Frontal cortex (tissue), 4 donors: ENCODE measurements around the gene LGALS16. TPM values are rescaled to one million over a fixed set of nuclear protein-coding genes. Genes with fewer than 3 reads are reported as not detected.
"Not testable (repeated sequence)": the region's sequence is repeated elsewhere in the genome, so short reads cannot be mapped to it uniquely, and the experiment has no call there.

Experiments
- DNase-seq, 2 donors: peaks; one replicate each; pipeline ENCODE4 v3.0.0; 2012; ENCODE audit warnings: low spot score in 2 of 2
- FAIRE-seq: peaks from 2 replicates; lab custom pipeline; 2012; peaks lifted over from hg19 to GRCh38; lab: Jason Lieb, UNC
- total RNA-seq: library from RNA; depleted of rRNA; stranded (reverse); fragments of >200 nt; gene quantifications from one replicate; pipeline ENCODE4 v1.2.3, GENCODE V29; 2014
- donor health status: control.
- donor health status: control.
- donor health status: control.

LGALS16 gene
- total RNA-seq, 1 donor from 2014 or later, result not detected

DNA sequence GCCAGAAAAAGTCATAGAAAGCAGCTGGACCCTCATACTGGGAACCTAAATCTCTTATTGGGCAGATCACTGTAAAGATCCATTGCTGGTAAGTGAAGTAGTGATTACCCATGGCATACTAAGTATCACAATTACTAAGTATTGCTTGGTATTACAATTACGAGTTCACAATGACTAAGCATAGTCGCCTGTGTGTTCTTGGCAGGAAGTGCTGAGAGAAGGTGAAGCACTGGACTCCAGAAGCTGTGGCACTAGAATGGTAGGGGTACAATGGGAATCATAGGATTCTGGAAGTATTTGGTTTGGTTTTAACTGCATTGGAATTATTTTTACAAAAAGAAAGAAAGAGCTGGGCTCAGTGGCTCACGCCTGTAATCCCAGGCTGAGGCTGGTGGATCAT lies 20.3 kb downstream of the LGALS16 start:
- DNase-seq, result no peak
- FAIRE-seq, result no peak

DNA sequence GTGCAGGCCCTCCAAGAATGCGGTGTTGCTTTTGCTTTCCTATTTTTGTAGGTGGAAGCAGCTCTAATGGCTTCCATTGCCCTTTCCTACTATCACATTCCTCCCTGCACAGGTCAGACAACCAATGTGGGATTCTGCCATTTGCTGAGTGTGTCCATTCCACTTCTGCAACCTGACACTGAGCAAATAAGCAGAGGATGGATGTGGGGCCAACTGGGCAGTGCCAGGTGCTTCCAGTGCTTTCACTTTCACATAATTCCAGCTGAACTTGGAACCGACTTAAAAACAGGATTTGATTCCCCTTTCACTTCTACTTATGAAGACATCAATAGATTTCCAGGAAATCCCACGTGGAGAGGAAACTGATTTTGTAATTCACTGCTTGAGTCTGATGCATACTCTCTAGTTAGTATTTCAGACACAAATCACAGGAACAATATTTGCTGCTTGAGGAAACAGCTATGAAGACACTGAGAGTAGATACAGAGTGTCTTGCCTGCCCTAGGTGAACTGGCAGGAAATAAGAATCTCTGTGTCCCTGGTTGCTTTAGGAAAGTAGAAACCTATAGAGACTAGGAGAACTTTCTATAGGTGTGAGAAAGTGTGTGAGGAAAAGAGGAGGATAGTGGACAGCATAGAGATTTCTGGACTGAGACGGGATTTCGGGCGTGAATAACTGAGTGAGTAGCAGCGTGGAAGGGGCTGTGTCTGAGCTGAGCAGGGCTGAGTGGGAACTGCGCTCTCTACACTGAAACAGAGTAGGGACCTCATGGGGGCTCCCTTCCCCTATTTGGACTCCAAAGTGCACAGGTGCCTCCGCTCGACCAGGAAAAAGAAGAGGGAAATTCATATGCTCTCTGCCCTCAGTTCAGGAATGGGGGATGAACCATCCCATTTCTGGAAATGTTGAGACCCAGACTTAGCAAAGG lies 22.5 kb downstream of the LGALS16 start:
- DNase-seq (no peak), FAIRE-seq (no peak)

DNA sequence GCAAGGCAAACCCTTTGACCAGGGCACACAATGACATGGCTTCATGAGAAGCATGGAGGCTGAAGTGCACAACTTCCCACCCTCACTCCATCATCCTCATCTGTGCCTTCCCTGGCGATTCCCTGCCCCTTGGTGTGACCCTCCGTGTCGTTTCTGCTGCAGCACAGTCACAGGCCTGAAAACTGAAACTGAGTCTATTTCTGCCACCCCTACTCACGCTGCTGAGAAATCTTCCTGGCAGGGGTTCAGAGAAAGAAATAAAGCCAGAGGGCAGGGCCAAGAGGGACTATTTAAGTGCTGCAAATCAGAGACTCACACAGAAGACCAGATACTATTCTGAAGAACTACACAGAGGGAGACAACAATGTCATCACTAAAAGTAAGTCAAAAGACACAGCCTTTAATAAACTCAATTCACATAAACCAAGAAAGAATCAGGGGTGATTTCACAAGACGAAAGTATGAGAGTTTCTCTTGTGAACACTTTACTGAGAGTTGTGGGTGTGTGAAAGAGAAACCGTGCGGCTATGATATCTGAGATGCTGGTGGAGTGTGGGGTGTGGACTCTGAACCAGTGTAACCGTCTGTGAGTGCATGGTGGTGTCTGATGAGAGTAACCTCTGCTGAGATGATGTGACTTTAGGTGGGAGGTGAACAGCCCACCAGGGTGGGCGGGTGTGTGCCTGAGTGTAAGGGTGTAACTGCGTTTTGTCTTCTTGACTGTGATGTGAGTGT lies 23.5 kb downstream of the LGALS16 start:
- FAIRE-seq (no peak), DNase-seq (no peak)

DNA sequence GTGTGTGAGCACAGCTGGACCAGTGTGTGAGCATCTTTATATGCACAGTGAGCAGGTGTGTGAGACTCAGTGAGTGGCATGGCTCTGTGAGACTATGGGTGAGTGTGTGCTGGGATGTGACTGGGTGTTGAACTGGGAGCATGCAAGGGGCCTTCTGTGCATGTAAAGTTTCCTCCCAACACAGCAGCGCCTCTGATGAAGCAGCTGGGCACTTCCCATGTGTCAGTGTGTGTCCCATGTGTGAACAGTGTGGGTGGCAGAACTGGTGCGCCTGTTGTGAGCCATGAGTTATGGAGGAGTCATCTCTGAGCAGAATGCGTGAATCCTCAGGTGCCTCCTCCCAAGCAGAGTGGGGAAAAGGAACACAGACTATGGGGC lies 24.1 kb downstream of the LGALS16 start:
- DNase-seq, result no peak
- FAIRE-seq, result no peak

DNA sequence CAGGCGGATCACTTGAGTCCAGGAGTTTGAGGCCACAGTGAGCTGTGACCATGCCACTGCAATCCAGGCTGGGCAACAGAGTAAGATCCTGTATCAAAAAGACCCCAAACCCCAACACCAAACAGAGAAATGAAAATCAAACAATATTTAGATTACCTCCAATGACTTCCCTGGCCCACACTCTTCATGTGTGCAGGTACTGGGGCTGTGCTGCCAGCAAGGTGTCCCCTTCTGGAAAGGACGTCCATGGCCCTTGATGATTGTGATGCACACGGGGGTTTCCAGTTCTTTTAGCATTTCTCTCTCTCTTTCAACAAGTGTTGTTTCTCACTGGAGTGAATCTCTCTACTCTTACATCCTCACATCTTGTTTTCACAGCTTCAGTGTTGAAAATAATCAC lies 24.9 kb downstream of the LGALS16 start:
- DNase-seq, result no peak
- FAIRE-seq, result no peak

DNA sequence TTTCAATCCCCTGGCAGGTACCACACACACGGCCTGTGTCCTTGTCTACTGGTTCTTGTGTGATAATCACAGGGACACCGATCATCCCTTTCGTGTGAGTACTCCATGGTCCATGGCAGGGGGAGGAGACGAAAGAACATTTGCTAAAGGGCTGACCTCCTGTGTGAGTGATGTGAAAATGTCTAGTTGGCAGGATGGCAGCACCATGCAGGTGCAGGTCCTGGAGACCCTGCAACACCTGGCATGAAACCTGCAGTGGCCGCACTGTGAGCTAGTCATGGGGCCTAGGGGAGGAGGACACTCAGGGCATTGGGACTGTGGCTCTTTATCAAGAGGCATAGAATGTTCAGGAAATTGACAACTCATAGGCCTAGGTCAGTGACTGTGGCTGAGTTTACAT lies 25.7 kb downstream of the LGALS16 start:
- DNase-seq (no peak), FAIRE-seq (no peak)

DNA sequence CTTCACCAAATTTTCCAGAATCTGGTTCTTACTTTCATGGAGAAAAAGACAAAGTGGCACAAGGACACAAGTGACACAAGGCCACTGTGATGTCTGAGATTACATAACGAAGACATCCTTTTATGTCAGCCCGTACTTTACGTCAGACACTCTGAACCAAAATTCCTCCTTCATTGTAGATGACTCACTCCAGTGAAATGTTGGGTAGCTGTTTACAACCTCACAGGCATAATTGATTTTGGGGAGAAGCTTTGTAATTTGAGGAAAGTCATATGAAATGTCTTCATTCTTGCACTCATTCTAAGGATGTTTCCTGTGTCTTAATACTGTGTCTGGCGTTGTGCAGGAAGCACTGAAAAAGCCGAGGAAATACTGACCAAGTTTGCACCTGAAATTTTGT lies 28.6 kb downstream of the LGALS16 start:
- FAIRE-seq, result no peak

DNA sequence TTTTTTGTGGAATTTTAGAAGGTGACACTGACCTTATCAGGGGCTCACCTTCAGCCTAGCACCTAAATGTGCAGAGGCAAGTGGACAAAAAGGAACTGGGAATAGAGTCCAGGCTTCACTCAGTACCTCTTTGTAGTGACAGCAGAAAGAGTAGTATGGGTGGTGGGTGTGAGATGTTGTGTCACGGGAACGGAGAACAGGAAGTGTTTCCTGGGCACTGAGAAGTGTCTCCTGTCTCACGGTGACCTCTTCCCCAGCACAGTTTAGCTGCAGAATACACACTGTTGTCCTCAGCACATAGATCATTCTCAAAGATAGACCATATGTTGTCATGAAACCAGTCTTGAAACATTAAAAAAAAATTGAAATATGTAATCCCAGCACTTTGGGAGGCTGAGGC lies 31.0 kb downstream of the LGALS16 start:
- no peak for FAIRE-seq
- DNase-seq, result no peak

More for the DNA sequence above, 28.6 kb downstream of the LGALS16 start:
- DNase-seq, result no peak

DNA sequence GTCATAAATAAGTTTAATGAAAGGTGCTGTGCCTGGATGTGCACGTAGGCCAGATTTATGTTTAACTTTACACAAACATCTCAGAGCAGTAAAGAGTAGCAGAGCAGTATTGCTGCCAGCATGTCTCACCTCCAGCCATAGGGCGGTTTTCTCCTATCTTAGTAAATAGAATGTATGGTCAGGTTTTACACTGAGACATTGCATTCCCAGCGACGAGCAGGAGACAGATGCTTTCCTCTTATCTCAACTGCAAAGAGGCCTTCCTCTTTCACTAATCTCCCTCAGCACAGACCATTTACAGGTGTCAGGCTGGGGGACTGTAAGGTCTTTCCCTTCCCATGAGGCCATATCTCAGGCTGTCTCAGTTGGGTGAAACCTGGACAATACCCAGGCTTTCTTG lies 32.9 kb downstream of the LGALS16 start:
- not testable (repeated sequence) for FAIRE-seq, DNase-seq

DNA sequence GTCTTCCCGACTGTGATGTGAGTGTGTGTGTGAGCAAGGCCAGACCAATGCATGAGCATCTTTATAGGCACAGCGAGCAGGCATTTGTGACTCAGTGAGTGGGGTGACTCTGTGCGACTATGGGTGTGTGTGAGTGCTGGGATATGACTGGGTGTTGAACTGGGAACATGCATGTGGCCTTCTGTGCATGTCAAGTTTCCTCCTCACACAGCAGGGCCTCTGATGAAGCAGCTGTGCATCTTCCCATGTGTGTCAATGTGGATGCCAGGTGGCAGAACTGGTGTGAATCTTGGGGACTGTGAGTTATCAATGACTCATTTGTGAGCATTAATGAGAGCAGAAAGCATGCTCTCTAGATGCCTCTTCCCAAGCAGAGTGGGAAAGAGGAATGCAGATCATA lies 36.5 kb downstream of the LGALS16 start:
- DNase-seq (no peak), FAIRE-seq (no peak)

DNA sequence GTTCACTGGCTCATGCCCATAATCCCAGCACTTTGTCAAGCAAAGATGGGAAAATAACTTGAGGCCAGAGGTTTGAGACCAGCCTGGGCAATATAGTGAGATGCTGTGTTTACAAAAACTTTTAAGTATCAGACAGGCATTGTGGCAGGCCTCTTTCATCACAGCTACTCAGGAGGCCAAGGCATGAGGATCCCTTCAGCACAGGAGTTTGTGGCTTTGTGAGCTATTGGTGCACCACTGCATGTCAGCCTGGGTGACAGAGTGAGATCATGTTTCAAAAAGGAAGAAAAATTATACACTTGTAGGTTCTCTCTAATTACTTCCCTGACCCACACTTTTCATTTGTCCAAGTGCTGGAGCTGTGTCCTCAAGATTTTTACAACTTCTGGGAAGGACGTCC lies 37.1 kb downstream of the LGALS16 start:
- DNase-seq (no peak), FAIRE-seq (no peak)

DNA sequence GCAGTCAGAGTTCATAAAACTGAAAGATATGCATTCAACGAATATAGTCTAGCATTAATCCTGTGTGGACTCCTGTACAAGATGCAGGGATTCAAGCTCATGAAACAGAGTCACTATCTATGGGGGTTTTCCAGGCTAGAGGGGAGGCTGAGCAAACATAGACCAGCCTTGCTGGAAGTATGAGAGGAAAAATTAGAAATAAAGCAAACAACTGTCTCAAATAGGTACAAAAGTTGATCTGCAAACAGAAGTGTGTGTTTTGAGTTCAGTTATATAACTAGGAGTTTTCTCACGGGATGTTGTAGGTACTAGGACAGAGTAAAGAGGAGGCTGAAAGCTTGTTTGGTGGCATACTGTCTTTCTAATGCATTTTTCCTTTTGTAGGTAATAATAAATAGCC lies 40.0 kb downstream of the LGALS16 start:
- no peak for FAIRE-seq
- no peak for DNase-seq

DNA sequence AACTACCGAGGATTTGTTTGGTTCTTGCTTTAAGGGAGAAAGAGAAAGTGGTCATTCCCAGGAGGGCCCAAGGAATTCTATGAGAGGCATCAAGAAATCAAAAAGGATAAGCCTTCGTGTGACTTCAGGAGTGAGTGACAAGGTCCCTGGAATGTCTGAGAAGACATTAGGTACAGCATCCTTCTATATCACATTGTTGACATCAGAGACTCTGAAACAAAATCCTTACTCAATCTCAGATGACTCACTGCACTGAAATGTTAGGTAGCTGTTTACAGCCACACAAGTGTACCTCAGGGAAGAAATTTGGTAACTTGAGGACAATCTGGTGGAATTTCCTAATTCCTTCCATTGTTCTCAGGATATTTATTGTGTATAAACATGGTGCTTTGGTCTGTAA lies 40.7 kb downstream of the LGALS16 start:
- FAIRE-seq (no peak), DNase-seq (no peak)

DNA sequence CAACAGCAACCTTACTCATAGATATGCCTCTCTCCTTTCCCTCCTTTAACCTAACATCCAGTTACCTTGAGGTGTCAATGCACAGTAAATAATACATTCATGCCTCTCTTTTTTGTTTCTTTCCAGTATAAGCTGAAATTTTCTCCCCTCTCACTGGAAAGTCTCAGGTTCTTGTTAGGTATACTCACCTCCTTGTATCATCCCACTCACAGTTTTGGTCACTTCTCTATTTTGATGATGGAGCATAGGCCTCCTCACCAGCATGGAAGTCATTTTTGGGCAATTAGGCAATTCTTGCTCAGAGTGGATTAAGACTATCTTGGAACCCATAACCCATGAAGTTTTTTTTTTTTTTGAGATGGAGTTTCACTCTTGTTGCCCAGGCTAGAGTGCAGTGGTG lies 42.8 kb downstream of the LGALS16 start:
- DNase-seq (no peak), FAIRE-seq (no peak)

DNA sequence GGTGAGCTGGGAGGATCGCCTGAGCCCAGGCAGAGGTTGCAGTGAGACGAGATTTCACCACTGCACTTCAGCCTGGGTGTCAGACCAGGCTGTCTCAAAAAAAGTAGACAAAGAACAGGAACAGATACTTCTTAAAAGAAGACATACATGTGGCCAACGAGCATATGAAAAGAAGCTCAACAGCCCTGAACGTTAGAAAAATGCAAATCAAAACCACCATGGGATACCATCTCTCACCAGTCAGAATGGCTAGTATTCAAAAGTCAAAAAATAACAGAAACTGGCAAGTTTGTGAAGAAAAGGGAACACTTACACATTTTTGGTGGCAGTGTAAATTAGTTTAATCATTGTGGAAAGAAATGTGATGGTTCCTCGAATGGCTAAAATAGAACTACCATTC lies 45.6 kb downstream of the LGALS16 start:
- no peak for DNase-seq
- FAIRE-seq, result no peak

DNA sequence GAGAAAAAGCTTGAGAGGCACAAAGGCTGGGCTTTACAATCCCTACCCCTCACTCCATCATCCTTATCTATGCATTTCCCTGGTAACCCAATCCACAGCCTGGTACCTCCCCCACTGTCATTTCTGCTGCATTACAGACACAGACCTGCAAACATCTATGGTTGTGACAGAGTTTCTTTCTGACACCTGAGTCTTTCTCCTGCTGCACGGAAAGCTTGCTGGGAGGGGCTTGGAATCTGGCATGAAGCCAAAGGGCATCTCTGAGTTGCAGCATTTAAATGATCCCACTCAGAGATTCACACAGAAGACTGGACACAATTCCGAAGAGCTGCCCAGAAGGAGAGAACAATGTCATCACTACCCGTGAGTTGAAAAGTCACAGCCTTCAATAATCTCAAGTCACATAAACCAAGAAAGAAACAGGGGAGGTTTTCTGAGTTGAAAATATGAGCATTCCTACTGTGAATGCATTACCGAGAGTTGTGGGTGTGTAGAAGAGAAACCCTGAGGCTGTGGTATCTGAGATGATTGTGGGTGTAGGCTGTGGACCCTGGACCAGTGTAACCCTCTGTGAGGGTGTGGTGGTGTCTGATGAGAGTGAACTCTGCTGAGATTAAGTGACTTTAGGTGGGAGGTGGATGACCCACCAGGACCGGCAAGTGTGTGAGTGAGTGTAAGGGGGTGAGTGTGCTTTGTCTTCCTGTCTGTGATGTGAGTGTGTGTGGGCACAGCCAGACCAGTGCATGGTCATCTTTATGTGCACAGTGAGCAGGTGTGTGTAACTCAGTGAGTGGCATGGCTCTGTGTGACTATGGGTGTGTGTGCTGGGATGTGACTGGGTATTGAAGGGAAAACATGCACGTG lies 48.7 kb downstream of the LGALS16 start, which contains the start of gene LGALS14:
Gene LGALS14 (plus strand): TSS at position 301 of the 864 bp plus-strand sequence. CDS start 48 bp downstream, at position 349.
- no peak for DNase-seq

DNA sequence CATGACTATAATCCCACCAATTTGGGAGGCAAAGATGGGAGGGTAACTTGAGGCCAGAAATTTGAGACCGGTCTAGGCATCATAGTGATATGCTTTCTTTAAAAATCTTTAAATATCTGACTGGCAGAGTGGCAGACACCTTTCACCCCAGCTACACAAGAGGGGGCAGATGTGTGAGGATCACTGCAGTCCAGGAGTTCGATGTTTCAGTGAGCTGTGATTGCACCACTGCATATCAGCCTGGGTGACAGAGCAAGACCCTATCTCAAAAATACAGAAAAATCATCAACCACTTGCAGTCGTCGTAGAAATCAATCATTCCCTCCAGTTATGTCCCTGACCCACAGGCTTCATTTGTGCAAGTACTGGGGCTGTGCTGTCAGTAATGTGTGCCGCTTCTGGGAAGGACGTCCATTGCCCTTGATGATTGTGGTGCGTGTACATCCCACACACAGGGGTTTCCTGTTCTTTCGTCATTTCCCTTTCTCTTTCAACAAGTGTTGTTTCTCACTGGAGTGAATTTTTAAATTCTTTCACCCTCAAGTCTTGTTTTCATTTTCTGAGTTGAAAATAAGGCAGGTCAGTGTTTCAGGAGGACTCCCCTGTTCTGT lies 50.0 kb downstream of the LGALS16 start:
- no peak for FAIRE-seq
- DNase-seq, result no peak

More for the DNA sequence above, 48.7 kb downstream of the LGALS16 start, which contains the start of gene LGALS14:
- FAIRE-seq, result no peak

DNA sequence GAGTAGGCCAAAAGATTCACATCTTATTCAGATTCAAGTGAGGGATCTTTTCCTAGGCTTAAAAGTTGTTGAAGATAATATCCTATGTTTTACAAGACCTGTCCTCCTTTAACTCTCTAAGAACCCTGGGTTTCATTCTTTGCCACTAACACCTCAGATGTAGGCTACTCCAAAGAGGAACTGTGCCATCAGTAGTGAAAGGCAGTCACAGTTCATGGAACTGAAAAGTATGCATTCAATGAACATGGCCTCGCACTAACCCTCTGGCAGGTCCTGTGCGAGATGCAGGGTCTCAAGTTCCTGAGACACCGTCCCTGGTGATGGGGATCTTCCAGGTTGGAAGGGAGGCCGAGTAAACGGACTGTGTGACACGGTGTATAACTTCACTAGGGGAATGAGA lies 52.9 kb downstream of the LGALS16 start:
- no peak for DNase-seq
- FAIRE-seq, result no peak

DNA sequence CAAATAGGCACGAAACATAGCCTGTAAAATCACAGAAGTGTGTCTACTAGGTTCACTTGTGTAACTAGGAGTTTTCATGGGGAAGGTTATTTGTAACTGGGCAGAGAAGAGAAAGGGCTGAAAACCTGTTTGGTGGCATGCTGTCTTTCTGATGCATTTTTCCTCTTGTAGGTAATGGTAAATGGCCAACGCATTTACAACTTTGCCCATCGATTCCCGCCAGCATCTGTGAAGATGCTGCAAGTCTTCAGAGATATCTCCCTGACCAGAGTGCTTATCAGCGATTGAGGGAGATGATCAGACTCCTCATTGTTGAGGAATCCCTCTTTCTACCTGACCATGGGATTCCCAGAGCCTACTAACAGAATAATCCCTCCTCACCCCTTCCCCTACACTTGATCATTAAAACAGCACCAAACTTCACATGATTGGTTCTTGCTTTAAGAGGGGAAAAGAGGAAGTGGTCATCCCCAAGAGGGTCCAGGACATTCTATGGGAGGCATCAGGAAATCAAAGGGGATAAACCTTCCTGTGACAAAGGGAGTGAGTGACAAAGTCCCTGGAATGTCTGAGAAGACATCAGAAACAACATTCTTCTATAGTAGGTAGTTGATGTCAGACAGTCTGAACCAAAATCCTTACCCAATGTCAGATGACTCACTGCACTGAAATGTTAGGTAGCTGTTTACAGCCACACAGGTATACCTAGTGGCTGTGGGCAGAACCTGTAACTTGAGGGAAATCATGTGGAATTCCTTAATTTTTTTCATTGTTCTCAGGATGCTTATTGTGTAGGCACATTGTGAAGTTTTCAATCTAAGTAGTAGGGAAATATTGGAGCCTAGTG lies 53.5 kb downstream of the LGALS16 start:
- DNase-seq (no peak), FAIRE-seq (no peak)
